Measurements from ENCODE around the gene TYRO3. TPM values are rescaled to one million over a fixed set of nuclear protein-coding genes. Genes with fewer than 3 reads are reported as not detected.

The TYRO3 gene
- total and polyA plus RNA-seq, 2 of the 13 experiments (the other 11 are each of a cell fraction or from before 2014, with no cell fraction given) = 24.0 to 43.6 TPM

DNA sequence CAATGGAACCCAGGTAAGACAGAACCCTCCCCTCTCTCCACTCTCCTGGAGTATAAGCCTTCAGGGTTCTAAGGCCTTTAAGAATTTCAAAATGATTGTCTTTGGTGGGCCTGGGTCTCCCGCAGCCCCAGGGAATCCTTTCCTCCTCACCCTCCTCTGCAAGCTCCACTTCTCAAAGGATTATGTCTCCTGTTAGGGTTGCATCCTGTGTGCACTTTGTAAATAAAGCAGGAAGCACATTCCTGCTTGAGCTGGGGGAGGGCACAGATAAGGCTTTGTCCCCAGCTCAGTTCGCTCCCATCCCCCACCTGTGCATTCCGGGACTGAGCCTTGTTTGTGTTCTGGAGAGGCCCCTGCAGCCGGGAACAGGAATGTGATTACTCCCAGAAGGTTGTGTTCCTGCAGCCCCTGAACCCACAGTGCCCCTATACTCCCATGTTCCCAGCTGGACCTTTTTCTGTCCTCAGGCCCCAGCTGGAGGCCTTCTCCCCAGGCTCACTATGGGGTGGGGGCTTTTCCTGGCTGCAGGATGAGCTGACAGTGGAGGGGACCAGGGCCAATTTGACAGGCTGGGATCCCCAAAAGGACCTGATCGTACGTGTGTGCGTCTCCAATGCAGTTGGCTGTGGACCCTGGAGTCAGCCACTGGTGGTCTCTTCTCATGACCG is 9.5 kb downstream of the TYRO3 start (continued):
- TF ChIP-seq, protein P1, sequence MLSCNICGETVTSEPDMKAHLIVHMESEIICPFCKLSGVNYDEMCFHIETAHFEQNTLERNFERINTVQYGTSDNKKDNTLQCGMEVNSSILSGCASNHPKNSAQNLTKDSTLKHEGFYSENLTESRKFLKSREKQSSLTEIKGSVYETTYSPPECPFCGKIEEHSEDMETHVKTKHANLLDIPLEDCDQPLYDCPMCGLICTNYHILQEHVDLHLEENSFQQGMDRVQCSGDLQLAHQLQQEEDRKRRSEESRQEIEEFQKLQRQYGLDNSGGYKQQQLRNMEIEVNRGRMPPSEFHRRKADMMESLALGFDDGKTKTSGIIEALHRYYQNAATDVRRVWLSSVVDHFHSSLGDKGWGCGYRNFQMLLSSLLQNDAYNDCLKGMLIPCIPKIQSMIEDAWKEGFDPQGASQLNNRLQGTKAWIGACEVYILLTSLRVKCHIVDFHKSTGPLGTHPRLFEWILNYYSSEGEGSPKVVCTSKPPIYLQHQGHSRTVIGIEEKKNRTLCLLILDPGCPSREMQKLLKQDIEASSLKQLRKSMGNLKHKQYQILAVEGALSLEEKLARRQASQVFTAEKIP (CRISPR knock-in tag; IDR thresholded peaks at IDR 0.05; ENCODE audit: borderline replicate concordance) = no peak
- TF ChIP-seq EHMT2 (IDR thresholded peaks at IDR 0.05; ENCODE audit: borderline replicate concordance, low read depth, low read length) (no peak), MYNN (CRISPR knock-in tag; IDR thresholded peaks at IDR 0.05; ENCODE audit: low read depth) (no peak), ZNF432 (CRISPR knock-in tag; IDR thresholded peaks at IDR 0.05; ENCODE audit: borderline replicate concordance) (no peak), ZIK1 (CRISPR knock-in tag; IDR thresholded peaks at IDR 0.05; ENCODE audit: borderline replicate concordance, low read depth) (peak; percentile 43; the same call in 1 of the 2 replicates), ZNF484 (CRISPR knock-in tag; IDR thresholded peaks at IDR 0.05; ENCODE audit: borderline replicate concordance, low read depth) (no peak), ZNF703 (CRISPR knock-in tag; IDR thresholded peaks at IDR 0.05; ENCODE audit: borderline replicate concordance) (no peak), MXI1 (IDR thresholded peaks at IDR 0.05; ENCODE audit: borderline replicate concordance, low read depth, low read length) (peak; percentile 57; the same call in 1 of the 3 replicates), JDP2 (CRISPR knock-in tag; IDR thresholded peaks at IDR 0.05; ENCODE audit: borderline replicate concordance) (no peak), RARG (CRISPR knock-in tag; IDR thresholded peaks at IDR 0.05; ENCODE audit: low read depth) (no peak), KAT2B (IDR thresholded peaks at IDR 0.05; ENCODE audit: borderline replicate concordance, low read depth, low read length) (no peak), PHF21A (CRISPR knock-in tag; IDR thresholded peaks at IDR 0.05) (peak; percentile 95), CHD2 (IDR thresholded peaks at IDR 0.05; ENCODE audit: low read depth, low read length) (peak; percentile 71; the same call in 1 of the 2 replicates), ZBTB20 (CRISPR knock-in tag; IDR thresholded peaks at IDR 0.05; ENCODE audit: borderline replicate concordance, low read depth) (no peak), ZNF256 (CRISPR knock-in tag; conservative IDR thresholded peaks at IDR 0.05) (no peak), ZNF292 (CRISPR knock-in tag; IDR thresholded peaks at IDR 0.05; ENCODE audit: borderline replicate concordance, low read depth) (peak; percentile 96; the same call in 1 of the 2 replicates), CEBPG (CRISPR knock-in tag; IDR thresholded peaks at IDR 0.05) (peak; percentile 67), ELF3 (CRISPR knock-in tag; IDR thresholded peaks at IDR 0.05) (peak; percentile 94), FLYWCH1 (CRISPR knock-in tag; IDR thresholded peaks at IDR 0.05) (no peak)
- TF ChIP-seq, protein P2, sequence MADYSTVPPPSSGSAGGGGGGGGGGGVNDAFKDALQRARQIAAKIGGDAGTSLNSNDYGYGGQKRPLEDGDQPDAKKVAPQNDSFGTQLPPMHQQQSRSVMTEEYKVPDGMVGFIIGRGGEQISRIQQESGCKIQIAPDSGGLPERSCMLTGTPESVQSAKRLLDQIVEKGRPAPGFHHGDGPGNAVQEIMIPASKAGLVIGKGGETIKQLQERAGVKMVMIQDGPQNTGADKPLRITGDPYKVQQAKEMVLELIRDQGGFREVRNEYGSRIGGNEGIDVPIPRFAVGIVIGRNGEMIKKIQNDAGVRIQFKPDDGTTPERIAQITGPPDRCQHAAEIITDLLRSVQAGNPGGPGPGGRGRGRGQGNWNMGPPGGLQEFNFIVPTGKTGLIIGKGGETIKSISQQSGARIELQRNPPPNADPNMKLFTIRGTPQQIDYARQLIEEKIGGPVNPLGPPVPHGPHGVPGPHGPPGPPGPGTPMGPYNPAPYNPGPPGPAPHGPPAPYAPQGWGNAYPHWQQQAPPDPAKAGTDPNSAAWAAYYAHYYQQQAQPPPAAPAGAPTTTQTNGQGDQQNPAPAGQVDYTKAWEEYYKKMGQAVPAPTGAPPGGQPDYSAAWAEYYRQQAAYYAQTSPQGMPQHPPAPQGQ (CRISPR knock-in tag; IDR thresholded peaks at IDR 0.05; ENCODE audit: borderline replicate concordance) = no peak
- TF ChIP-seq, protein P3, sequence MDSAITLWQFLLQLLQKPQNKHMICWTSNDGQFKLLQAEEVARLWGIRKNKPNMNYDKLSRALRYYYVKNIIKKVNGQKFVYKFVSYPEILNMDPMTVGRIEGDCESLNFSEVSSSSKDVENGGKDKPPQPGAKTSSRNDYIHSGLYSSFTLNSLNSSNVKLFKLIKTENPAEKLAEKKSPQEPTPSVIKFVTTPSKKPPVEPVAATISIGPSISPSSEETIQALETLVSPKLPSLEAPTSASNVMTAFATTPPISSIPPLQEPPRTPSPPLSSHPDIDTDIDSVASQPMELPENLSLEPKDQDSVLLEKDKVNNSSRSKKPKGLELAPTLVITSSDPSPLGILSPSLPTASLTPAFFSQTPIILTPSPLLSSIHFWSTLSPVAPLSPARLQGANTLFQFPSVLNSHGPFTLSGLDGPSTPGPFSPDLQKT (CRISPR knock-in tag; IDR thresholded peaks at IDR 0.05; ENCODE audit: borderline replicate concordance) = no peak
- TF ChIP-seq, protein P4, sequence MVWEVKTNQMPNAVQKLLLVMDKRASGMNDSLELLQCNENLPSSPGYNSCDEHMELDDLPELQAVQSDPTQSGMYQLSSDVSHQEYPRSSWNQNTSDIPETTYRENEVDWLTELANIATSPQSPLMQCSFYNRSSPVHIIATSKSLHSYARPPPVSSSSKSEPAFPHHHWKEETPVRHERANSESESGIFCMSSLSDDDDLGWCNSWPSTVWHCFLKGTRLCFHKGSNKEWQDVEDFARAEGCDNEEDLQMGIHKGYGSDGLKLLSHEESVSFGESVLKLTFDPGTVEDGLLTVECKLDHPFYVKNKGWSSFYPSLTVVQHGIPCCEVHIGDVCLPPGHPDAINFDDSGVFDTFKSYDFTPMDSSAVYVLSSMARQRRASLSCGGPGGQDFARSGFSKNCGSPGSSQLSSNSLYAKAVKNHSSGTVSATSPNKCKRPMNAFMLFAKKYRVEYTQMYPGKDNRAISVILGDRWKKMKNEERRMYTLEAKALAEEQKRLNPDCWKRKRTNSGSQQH (CRISPR knock-in tag; IDR thresholded peaks at IDR 0.05; ENCODE audit: low read depth) = peak; percentile 54; the same call in 1 of the 2 replicates

All from HepG2 (cell line).